NCI-H1105 treated with DMSO at 0.1 percent for 48 hours (cell line): Measurements from ENCODE around the gene LRFN3.
"Not testable (repeated sequence)": the region's sequence is repeated elsewhere in the genome, so short reads cannot be mapped to it uniquely, and the experiment has no call there.

Source experiments
- DNase-seq: peaks from one replicate; lab custom pipeline; 2025; lab: John Stamatoyannopoulos, UW

LRFN3 gene, protein sequence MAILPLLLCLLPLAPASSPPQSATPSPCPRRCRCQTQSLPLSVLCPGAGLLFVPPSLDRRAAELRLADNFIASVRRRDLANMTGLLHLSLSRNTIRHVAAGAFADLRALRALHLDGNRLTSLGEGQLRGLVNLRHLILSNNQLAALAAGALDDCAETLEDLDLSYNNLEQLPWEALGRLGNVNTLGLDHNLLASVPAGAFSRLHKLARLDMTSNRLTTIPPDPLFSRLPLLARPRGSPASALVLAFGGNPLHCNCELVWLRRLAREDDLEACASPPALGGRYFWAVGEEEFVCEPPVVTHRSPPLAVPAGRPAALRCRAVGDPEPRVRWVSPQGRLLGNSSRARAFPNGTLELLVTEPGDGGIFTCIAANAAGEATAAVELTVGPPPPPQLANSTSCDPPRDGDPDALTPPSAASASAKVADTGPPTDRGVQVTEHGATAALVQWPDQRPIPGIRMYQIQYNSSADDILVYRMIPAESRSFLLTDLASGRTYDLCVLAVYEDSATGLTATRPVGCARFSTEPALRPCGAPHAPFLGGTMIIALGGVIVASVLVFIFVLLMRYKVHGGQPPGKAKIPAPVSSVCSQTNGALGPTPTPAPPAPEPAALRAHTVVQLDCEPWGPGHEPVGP

DNA sequence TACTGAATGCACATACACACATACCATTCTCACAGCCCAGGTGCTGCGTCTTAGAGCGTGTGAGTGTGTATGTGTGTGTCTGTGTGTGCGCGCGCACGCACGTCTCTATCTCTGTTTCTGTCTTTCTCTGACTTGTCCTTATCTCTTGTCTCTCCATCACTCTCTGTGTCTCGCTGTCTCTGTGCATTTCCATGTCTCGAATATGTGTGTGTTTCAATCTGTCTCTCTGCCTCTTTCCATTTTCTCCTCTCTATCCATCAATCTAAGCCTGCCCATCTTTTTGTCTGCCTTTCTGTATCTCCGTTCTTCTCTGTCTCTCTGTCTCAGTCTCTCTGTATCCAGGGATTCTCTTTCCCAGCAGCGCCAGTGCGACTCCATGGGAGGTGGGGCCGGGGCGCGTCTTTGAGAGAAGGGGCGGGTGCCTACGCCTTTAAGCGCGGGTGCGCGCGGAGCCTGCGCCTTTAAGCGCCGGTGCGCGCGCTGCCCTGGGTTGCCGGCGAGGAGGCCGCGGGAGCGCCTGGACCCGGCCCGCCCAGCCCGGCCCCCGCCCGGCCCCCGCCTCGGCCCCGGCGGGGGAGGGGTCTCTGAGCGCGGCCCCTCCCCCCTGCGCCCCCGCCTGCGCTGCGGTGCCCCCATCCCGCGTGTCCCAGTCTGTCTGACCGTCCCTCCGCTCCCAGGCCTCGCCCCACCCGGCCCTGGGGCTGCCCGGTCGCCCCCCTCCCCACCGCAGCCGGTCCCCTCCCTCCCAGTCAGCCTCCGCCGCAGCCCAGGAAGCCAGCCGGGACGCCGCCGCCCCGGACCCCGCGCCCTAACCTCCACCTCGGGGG, at the start of gene LRFN3:
Gene LRFN3 (plus strand): TSS at position 464 of the 827 bp plus-strand sequence. CDS start 3,052 bp downstream, outside the sequence.
- DNase-seq = peak; percentile 77

DNA sequence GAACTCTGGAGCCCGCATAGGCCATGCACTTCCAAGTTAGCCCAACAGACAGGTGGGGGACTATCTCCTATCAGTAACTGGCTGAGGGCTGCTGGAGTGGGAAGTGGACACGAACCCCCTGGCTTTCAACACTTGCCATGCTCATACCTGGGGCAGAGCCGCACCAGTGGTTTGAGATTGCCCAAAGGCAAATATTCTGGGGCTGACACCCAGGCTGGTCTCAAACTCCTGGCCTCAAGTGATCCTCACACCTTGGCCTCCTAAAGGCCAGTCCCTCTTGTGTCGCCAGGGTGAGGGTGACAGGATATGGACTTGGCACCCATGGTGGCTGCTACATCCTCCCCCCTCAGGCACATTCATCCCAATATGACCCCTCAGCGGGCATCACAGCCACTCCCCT, 49.0 kb upstream of the LRFN3 start:
- DNase-seq = no peak

DNA sequence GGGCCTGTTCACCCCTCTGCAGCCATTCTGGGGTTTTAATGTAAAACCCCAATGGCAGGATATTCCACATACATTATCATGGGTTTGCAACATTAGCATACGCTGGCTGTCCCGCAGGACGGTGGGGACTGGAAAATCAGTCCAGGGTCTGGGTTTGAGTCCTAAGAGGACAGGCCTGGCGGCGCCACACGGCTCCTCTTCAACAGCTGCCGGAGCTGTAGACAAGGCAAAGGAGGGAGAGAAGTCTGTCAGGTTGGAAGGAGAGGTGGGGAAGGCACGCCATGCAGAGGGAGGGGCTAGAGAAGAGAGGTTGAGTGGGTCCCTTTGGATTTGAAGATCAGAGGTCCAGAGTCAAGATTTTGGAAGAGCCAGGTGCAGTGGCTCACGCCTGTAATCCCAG, 47.8 kb upstream of the LRFN3 start:
- DNase-seq = no peak

DNA sequence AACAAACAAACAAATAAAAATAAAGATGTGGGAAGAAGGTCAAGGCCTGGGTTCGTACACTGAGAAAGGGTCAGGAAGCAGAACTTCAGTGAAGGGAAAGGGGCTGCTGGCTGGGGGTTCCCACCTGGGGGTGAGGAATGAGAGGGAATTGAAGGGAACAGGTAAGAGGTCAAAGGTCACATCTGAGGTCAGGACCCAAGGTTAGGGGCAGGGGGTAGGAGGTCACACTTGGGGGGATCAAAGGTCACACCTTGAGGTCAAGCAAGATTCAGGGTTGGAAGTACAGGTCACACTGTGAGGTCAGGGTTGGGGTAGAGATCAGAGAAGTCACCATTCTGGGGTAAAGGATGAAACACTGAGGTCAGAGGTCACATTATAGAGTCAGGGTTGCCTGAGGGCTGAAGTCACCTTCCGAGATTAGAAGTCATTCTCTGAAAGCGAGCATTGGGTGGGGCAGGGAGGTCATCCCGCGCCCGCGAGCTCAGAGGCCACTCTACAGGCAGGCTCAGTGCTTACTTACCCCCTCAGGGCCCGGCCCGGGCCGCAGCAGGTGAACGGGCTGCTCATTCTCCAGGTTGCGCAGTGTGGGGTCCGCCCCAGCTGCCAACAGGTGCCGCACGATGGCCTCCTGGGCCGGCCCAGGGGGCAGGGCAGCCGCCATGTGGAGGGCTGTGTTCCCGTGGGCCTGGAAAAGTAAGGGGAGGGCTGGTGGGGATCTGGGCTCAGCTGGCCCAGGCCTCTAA, 46.6 kb upstream of the LRFN3 start:
- DNase-seq = no peak

DNA sequence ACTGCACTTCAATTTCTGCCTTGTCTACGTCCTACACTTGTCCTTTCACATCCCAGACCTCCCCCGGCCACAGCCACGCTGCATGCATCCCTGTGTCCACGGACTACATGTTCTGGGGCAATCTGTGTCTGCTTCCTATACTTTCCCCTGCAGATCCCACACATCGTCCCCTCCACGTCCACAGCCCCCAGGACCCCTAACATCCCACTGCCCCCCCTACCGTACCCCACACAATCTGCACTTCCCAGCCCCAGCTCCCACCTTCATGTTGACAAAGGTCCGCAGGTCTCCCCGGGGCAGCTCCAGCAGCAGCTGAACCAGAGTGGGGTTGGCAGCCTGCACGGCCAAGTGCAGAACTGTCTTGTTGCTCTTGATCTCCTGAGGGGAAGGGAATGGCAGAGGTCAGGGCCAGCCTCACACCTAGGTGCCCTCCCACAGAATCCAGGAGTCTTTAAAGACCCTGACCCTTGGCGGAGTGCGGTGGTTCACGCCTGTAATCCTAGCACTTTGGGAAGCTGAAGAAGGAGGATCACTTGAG, 46.0 kb upstream of the LRFN3 start:
- no peak for DNase-seq

DNA sequence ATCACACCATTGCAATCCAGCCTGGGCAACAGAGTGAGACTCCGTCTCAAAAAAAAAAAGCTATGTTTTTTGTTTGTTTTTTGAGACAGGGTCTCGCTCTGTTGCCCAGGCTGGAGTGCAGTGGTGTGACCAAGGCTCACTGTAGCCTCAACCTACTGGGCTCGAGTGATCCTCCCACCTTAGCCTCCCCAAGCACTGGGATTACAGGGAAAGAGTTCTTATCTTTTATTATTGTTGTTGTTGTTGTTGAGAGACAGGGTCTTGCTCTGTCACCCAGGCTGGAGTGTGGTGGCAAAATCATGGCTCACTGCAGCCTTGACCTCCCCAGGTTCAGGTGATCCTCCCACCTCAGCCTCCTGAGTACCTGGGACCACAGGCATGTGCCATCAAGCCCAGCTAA, 44.4 kb upstream of the LRFN3 start:
- not testable (repeated sequence) for DNase-seq

DNA sequence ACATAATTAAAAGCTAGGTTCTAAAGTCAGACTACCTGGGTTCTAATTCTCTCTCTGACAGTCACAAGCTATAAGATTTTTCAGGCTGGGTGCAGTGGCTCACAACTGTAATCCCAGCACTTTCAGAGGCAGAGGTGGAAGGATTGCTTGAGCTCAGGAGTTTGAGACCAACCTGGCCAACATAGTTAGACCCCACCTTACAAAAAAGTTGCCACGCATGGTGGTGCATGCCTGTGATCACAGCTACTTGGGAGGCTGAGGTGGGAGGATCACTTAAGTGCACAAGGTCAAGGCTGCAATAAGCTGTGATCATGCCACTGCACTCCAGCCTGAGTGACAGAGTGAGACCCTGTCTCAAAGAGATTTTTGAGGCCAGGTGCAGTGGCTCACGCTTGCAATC, 41.8 kb upstream of the LRFN3 start:
- no peak for DNase-seq

DNA sequence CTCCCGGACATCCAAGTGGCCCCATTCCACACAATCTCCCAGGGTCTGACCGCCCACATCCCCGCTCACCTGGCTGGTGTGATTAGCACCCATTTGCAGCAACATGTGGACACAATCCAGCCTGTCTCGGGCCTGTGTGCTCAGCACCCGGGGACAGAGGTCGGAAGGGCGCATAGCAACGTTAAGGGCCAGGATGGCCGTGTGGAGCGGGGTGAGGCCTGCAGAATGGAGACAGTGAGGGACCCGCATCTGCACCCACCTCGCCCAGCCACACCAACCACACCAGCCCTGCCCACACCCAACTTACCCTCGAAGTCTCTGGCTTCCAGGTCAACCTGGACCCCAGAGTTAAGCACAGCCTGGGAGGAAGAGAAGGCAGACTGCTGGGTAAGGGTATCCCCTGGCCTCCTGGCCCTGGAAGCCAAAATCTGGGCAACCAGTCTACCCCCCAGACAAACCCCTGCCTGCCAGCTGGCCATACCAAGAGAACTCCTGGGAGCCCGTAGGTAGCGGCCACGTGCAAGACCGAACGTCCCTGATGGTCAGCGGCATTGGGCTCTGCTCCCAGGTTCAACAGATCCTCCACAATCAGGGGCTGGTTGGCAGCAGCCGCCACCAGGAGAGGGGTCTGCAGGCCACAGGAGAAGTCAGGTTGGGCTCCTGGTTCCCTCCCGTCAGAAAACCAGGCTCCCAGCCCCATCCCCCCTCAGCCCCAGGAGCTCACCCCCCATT, 40.1 kb upstream of the LRFN3 start:
- no peak for DNase-seq

DNA sequence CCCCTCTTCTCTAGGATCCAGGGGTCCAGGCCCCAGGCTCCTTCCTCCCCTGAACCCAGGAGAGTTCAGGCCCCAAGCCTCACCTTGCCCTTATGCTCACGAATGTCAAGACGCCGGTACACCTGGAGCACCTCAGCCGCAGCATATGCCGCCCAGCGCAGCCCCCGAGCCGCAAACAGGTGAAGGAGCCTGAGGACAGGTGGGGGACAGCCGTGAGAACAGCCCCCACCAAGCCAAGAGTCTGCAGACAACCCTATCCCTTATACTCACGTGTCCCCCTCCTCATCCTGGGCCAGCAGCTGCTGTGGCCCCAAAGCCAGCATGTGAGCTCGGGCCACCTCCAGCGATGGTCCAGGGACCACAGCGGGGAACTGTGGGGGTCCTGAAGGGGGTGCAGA, 39.5 kb upstream of the LRFN3 start:
- no peak for DNase-seq

DNA sequence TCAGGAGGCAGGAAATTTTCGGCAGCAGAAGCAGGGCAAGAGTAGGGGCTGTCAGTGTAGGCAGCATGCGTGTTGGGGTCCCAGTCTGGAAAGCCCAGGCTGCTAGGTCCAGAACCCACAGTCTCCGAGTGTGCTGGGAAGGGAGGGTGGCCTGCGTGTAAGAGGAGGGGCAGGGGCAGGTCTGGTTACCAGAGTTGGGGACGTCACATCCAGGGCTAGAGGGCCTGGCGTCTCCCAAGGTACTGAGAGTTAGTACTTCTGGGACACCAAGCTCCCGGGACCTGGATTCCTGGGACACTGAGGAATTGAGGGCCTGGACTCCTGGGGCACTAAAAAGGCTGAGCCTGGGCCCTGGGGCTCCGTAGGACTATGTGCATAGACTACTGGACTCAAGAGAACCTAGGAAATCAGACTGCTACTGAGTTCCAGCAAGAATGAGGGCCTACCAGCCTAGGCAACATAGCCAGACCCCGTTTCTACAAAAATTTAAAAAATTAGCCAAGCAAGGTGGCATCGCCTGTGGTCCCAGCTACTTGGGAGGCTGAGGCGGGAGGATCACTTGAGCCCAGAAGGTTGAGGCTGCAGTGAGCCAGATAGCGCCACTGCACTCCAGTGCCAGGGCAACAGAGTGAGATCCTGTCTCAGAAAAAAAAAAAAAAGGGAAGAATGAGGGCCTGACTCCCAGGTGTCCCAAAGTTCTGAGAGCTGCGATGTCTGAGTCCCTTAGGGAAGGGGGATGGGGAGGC, 38.3 kb upstream of the LRFN3 start:
- no peak for DNase-seq

DNA sequence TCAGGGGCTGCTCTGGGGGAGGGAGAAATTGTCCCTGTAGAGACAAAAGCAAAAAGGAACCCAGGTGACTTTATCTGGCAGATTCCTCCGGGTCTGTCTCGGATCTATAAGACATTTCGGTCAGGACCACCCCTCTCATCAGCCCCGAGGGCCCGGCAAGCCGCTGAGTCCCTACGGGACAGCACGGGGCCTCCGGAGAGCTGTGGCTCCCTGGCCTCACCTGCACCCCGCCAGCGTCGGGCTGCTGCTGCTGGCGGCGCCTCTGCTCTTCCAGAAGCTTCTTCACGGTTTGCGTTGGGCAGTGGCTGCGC, 37.7 kb upstream of the LRFN3 start:
- no peak for DNase-seq

DNA sequence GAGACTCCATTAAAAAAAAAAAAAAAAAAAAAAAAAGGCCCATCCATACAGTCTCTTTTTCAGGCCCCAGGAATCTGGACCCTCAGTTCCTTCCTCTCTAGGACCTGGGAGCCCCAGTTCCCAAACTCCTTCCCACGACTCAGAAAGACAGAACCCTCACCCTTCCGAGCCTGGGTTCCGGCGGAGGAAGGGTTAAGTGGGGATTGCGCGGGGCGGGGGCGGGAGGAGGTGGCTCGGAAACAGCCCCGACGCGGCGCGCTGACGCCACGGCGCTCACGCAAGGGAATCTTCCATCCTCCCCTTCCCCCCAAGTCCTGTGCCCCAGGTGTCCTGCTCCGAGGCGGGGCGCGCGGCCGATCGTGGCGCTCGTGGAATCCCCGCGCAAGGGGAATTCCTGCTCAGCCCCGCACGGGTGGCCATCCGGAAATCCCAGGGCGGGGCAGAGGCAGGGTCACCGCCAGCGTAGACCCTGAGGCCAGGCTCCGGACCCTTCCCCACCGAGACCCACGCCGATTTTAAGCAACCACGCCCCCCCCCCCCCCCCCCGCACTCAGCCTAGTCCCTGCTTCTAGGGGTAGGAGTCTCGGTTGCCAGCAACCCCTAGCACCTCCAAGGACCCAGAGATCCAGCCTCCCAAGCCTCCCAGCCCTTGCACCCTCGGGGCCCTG, 36.5 kb upstream of the LRFN3 start:
- peak; percentile 69 for DNase-seq

DNA sequence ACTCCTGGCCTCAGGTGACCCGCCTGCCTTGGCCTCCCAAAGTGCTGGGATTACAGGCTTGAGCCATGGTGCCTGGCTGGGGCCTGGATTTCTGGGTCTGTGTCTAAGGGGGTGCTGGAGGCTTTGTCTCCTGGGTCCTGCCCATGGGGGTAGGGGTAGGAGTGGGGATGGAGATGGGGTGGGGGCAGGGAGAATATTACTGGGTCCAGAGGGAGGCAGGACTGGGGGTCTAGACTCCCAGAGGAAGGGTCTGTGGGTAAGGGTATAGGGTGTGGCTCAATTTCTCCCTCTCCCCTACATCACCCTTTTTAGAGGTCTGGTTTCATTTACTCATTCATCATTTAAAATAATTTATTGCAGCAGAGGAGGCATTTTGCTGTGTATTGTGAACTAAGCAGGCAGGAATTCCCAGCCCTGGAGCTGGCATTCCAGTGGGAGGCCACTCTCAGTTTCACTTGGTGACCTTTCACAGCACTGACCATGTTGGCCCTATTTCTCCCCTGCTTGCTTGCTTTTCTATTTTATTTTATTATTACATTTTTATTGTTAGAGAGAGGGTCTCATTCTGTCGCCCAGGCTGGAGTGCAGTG, 35.0 kb upstream of the LRFN3 start:
- no peak for DNase-seq

DNA sequence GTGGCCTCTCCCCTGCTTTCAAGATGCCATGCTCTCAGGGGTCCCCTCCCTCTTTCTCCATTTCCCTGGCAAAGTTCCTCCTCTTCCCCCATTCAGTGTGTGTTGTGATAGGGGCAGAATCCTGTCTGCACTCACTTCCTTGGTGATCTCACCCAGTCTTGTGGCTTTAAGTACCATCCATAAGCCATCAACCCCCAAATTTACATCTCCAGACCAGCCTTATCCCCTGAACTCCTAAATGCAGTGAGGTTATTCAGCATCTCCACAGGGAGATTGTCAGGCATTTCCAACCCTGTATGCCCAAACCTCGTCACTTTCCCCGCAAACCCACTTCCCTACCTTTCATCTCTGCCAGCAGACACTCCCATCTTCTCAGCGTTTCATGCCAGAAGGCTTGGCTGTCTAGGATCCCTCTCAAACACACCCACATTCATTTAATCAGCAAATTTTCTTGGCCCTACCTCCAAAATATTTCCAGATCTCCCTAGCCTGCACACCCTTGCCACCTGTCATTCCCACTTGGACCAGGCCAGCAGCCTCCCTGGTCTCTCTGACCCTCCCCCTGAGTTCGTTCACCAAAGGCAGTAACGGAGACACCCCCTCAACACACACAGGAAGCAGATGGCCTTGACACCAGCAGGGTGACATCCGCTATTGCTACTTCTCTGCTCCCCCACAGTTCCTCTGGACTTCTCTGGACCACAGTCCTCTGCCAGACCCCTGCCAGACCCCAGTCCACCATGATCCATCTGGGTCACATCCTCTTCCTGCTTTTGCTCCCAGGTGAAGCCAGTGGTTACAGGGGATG, 34.1 kb upstream of the LRFN3 start, which contains the start of gene HCST:
Gene HCST (plus strand): TSS at position 676 of the 808 bp plus-strand sequence. CDS start 65 bp downstream, at position 741.
- DNase-seq = no peak

DNA sequence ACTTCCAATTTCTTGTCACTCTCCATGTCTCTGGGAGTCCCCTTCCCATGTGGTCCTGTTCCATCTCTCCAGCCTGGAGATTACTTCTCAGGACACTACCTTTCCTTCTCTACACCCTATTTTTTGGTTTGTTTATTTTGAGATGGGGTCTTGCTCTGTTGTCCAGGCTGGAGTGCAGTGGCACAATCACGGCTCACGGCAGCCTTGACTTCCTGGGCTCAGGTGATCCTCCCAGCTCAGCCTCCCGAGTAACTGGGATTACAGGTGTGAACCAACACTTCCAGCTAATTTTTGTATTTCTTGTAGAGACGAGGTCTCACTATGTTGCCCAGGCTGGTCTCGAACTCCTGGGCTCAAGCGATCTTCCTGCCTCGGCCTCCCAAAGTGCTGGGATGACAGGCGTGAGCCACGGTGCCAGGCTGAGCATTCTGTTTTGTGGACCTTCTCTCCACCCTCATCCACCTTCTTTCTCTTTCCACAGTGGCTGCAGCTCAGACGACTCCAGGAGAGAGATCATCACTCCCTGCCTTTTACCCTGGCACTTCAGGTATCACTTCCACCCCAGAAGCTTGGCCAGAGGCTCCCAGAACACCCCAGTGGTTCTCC, 33.2 kb upstream of the LRFN3 start:
- DNase-seq = no peak

DNA sequence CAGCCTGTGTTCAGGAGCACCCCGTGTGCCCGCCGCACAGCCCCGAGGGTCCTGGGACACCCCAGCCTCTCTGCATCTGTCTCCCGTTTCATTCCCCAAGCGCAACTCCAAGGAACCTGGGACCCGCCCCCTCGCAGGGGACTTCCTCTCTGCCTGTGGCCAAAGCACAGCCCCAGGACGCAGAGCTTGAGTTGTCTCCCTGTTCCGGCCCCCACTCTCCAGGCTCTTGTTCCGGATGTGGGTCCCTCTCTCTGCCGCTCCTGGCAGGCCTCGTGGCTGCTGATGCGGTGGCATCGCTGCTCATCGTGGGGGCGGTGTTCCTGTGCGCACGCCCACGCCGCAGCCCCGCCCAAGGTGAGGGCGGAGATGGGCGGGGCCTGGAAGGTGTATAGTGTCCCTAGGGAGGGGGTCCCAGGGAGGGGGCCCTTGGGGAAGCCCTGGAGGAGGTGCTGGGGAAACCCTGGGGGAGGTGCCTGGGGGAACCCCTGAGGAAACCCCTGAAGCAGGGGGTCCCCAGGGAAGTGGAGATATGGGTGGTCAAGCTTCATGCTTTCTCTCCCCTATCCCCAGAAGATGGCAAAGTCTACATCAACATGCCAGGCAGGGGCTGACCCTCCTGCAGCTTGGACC, 32.5 kb upstream of the LRFN3 start:
- DNase-seq = no peak

DNA sequence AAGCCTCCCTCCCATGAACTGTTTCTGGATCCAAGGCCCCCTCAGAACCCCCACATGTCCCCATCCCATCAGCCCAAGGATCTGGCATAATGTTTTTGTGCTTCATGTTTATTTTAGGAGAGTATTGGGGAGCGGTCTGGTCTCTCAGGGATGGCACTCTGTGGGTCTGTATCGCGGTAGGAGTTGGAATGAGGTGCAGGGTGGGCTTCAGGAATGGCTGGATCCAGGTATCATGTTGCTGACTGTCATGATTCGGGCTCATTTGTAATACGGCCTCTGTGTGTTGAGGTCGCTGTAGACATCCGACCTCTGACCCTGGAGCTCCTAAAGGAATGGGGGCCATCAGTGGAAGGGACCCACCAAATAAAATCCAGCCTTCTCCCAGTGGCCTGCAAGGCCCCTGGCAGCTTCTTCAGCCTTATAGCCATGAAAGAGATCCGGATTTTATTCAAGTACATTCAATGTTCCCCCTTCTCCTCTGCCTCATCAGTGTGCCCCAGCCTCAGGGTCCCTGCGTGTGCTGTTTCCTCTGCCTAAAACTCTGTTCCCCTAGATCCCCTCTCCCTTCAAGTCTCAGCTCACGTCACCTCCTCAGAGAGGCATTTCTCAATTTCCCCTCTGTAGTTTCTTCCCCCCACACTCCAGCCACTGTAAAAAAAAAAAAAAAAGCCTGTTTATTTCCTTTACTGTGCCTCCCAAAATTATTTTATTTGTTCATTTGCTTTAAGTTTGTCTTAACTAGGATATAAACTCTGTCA, 31.7 kb upstream of the LRFN3 start:
- no peak for DNase-seq
